Activated CD8-positive, alpha-beta T cell treated with anti-CD3 and anti-CD28 coated beads for 36 hours (primary cell): ENCODE results near the gene USP24. TPM values are rescaled to one million over a fixed set of nuclear protein-coding genes. Genes with fewer than 3 reads are reported as not detected.
"Not testable (repeated sequence)": the region's sequence is repeated elsewhere in the genome, so short reads cannot be mapped to it uniquely, and the experiment has no call there.

Experiments
- ATAC-seq: fragments of 200-7000 bp; cut with Tn5 transposase; one replicate; pipeline ENCODE4 v1.10.0; 2021; ENCODE audit warnings: mild to moderate bottlenecking, moderate library complexity
- CTCF ChIA-PET: fragments of 350-600 bp; sonication (Branson Sonifier 250); formaldehyde crosslinking; loops from one replicate; lab custom pipeline; 2021; ENCODE audit warnings: antibody characterized with exemption; lab: Charles Lee
- POLR2A ChIA-PET: fragments of 350-600 bp; sonication (Branson Sonifier 250); formaldehyde crosslinking; loops from one replicate; lab custom pipeline; 2021; ENCODE audit warnings: antibody characterized with exemption; lab: Charles Lee
- DNase-seq: peaks from one replicate; pipeline ENCODE4 v3.0.0-alpha.2; 2020
- H3K27ac Mint-ChIP-seq: one replicate; pipeline ENCODE4 v1.8.0; 2021; ENCODE audit warnings: mild to moderate bottlenecking, mixed read lengths
- H3K27me3 Mint-ChIP-seq: one replicate; pipeline ENCODE4 v1.8.0; 2021; ENCODE audit warnings: mixed read lengths
- H3K36me3 Mint-ChIP-seq: one replicate; pipeline ENCODE4 v1.8.0; 2021; ENCODE audit warnings: low read depth, mixed read lengths
- H3K4me1 Mint-ChIP-seq: one replicate; pipeline ENCODE4 v1.8.0; 2021; ENCODE audit warnings: low read depth, mixed read lengths
- H3K4me3 Mint-ChIP-seq: one replicate; pipeline ENCODE4 v1.8.0; 2021; ENCODE audit warnings: mild to moderate bottlenecking, moderate library complexity, mixed read lengths
- H3K9me3 Mint-ChIP-seq: one replicate; pipeline ENCODE4 v1.8.0; 2021; ENCODE audit warnings: mixed read lengths
- CTCF ChIP-seq: fragments of 200-600 bp; IDR thresholded peaks from one replicate; pipeline ENCODE4 v1.8.0; 2022; ENCODE audit warnings: antibody characterized with exemption, mild to moderate bottlenecking
- intact Hi-C: fragments of 100-400 bp; cut with micrococcal nuclease; formaldehyde crosslinking; loops from one replicate; pipeline ENCODE4 v1.10.0; 2022
- total RNA-seq, 2 experiments: library from RNA; stranded (reverse); gene quantifications; one replicate each; pipeline ENCODE4 v1.2.3, GENCODE V29; 2021

USP24 gene
- total RNA-seq, 2 experiments from 2014 or later: 39.4 to 47.0 TPM

GRCh38 chr1:55231745-55232144 lies 16.6 kb upstream of the USP24 start:
- H3K4me1 Mint-ChIP-seq: peaks cover 8% of the 10 kb centered on the region
- intact Hi-C loops: no loop called here
- CTCF ChIA-PET: interaction anchor here (1.0 to 1.9 kb wide), 3 partner anchors 12 to 88 kb away, joined by 3 to 4 read pairs (median 3); no protein-coding TSS in a partner anchor

GRCh38 chr1:55230659-55231058 lies 15.5 kb upstream of the USP24 start:
- Mint-ChIP-seq H3K4me3 (no peak overlapping the region), H3K27ac (no peak overlapping the region), H3K9me3 (peaks cover 2% of the 10 kb centered on the region), H3K4me1 (peaks cover 8% of the 10 kb centered on the region), H3K27me3 (peaks cover 2% of the 10 kb centered on the region), H3K36me3 (no peaks in the 10 kb centered on the region)
- POLR2A ChIA-PET: interaction anchor here (2.0 kb wide), 1 partner anchor 15 kb away, joined by 6 read pairs; the partner anchor contains the start of gene USP24
- CTCF ChIA-PET: interaction anchor here (0.8 to 1.9 kb wide), 3 partner anchors 47 to 87 kb away, joined by 3 to 4 read pairs (median 3); no protein-coding TSS in a partner anchor
- TF ChIP-seq CTCF: no peak
- intact Hi-C loops: no loop called here
- no peak for ATAC-seq
- no peak for DNase-seq

More at GRCh38 chr1:55231745-55232144, 16.6 kb upstream of the USP24 start:
- Mint-ChIP-seq H3K27ac (no peak overlapping the region), H3K27me3 (peaks cover 2% of the 10 kb centered on the region), H3K36me3 (no peaks in the 10 kb centered on the region), H3K4me3 (no peak overlapping the region), H3K9me3 (peaks cover 2% of the 10 kb centered on the region)
- DNase-seq: no peak
- ATAC-seq: no peak
- TF ChIP-seq CTCF: no peak
- POLR2A ChIA-PET: interaction anchor here (1.5 kb wide), 1 partner anchor 14 kb away, joined by 7 read pairs; no protein-coding TSS in a partner anchor

- H3K36me3 Mint-ChIP-seq, ATAC-seq, DNase-seq, H3K27me3 Mint-ChIP-seq, H3K4me1 Mint-ChIP-seq, H3K27ac Mint-ChIP-seq, H3K9me3 Mint-ChIP-seq, intact Hi-C loops, H3K4me3 Mint-ChIP-seq: not testable (repeated sequence)
- ChIA-PET POLR2A (interaction anchor here (1.1 to 2.0 kb wide), 2 partner anchors 15 to 42 kb away, joined by 3 to 6 read pairs; partner anchors contain the start of gene USP24), CTCF (interaction anchor here (0.9 to 1.2 kb wide), 2 partner anchors 108 to 285 kb away, joined by 3 to 4 read pairs; no protein-coding TSS in a partner anchor)
These were observed 14.6 kb upstream of the USP24 start for GRCh38 chr1:55229726-55230125.

GRCh38 chr1:55225228-55225627 lies 10.1 kb upstream of the USP24 start:
- no peaks in the 10 kb centered on the region for H3K36me3 Mint-ChIP-seq
- no peak overlapping the region for H3K27ac Mint-ChIP-seq
- H3K4me3 Mint-ChIP-seq: no peak overlapping the region
- intact Hi-C loops: no loop called here
- TF ChIP-seq CTCF: no peak
- peaks cover 2% of the 10 kb centered on the region for H3K9me3 Mint-ChIP-seq
- no peak for ATAC-seq
- no peak for DNase-seq
- CTCF ChIA-PET: no interaction called here
- H3K4me1 Mint-ChIP-seq: peaks cover 3% of the 10 kb centered on the region
- POLR2A ChIA-PET: interaction anchor here (1.0 to 1.2 kb wide), 2 partner anchors 9 to 13 kb away, joined by 3 to 4 read pairs; no protein-coding TSS in a partner anchor
- H3K27me3 Mint-ChIP-seq: no peaks in the 10 kb centered on the region

GRCh38 chr1:55224729-55225128 lies 9.6 kb upstream of the USP24 start:
- no peak for ATAC-seq

More at GRCh38 chr1:55224729-55225128, 9.6 kb upstream of the USP24 start:
- Mint-ChIP-seq H3K36me3 (no peaks in the 10 kb centered on the region), H3K4me3 (no peak overlapping the region), H3K27me3 (no peaks in the 10 kb centered on the region), H3K4me1 (peaks cover 3% of the 10 kb centered on the region), H3K9me3 (peaks cover 2% of the 10 kb centered on the region), H3K27ac (no peak overlapping the region)
- no peak for TF ChIP-seq CTCF
- intact Hi-C loops: no loop called here
- no peak for DNase-seq
- ChIA-PET CTCF (no interaction called here), POLR2A (interaction anchor here (1.0 to 1.2 kb wide), 2 partner anchors 8 to 13 kb away, joined by 3 to 4 read pairs; no protein-coding TSS in a partner anchor)
